H54 (cell line): ENCODE results near the gene CA12.

Experiments used
- DNase-seq: peaks from one replicate; pipeline ENCODE4 v3.0.0; 2011; ENCODE audit warnings: low spot score, mixed read lengths; ENCODE audit not compliant: insufficient read length
- FAIRE-seq: peaks from 3 replicates; lab custom pipeline; 2011; peaks lifted over from hg19 to GRCh38; lab: Jason Lieb, UNC
- POLR2A ChIP-seq: IDR thresholded peaks from 2 replicates; pipeline ENCODE4 v1.6.1; 2011; ENCODE audit warnings: low read depth, mild to moderate bottlenecking, low read length

CA12 gene

DNA sequence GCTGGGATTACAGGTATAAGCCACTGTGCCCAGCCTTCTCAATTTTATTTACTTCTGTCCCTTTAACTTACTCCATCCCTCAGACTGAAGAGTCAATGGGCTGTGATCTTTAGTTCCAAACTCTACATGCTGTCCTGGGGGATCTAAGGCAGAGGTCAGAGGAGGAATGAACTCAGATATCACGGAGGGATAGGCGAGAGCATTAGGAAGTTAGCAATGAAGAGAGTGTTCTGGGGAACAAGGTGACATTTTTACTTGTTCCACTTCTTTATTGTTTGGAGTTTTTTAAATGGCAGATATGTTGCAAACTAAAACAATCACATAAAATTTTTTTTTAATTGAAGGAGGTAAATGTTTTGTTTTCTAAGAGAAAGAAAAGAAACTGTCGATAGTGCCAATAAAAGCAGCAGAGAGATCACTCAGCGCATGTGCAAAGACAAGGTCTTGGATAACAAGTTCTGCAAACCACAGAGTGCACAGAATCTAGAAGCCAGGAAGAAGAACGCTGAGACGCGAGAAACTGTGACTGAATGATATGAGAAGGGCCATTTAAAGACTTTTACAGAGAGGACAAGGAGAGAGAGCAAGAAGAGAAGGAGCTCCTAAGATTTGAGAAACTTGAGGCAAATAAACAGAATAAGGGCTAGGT, 10.8 kb upstream of the CA12 start:
- TF ChIP-seq POLR2A = no peak
- DNase-seq (no peak), FAIRE-seq (no peak)

DNA sequence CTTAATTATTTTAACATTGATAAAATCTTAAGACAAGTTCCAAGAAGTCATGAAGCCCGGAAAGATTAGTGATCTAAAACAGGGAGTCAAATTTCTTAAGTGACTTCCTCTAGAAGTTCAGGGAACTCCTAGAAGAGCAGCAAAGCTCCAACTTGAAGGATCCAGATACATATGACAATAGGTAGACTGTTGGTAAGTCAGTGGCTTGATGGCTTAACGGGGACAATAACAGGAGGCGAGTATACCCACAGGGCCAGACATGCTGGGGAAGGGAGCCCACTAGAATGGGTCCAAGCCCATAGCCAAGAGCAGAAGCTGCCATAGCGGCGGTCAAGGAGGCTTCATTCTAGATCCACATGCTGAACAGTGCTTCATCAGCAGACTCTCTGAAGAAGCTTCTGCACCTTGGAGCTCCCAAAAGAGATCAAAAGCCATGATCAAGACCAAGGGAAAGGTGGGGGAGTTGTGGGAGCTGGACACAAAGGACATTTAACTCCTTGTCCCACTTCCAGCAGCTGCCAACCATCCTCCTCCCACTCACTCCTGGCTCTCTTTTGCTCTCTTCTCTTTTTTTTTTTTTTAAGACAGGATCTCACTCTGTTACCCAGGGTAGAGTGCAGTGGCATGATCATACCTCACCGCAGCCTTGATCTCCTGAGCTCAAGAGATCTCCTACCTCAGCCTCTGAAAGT, 10.2 kb upstream of the CA12 start:
- no peak for DNase-seq
- TF ChIP-seq POLR2A = no peak
- no peak for FAIRE-seq

DNA sequence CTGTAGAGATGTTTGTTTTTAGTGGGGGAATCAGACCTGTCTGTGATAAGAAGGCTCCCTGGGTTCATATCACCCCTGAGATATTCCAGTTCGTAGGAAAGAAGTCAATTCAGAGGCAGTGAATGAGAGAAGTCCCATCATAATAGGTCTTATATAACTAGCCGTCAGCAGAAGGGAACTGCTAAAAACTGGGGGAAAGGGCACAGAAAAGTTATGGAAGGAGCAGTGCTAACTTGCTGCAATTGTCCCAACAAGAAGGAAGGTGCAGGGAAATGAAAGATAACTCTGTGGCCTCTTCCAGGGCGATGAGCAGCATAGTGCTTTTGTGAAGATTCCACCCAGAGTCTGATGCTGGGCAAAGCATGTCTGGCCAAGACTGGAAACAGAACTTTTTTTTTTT, 9.0 kb upstream of the CA12 start:
- DNase-seq (no peak), FAIRE-seq (no peak)
- TF ChIP-seq POLR2A = no peak

DNA sequence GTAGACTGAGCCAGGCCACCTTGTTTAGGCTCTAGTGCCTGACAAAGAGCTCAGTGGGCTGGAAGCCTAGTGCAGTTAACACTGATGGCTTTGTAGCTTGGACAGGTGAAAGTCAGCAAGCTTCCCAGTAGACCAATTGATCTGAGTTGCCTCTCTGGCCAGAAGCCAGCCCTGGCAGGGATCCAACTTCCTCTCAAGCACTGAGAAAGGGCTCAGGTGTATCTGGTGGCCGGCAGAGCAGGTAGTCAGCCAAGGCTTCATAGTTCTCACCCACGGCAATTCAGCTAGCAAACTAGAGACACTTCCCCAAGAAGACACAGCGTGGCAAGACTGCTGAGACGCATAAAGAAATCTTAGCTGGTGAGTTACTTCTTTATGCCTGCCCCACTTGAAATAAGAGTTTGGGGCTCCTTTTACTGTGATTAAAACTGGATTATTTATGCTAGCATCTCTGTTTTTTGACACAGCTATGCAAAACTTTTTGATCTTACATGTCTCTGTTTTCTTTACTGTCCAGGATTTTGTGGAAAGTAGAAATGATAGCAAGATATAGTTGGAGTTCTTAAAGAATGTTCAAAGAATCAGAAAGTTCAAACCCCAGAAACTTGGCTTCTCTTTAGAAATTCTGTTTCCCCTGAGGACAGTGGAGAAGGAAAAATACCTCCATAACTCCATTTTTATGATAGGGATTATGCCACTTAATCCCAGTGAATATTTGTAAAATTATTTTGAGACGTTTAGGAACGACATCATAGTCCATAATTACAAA, 8.4 kb upstream of the CA12 start:
- TF ChIP-seq POLR2A = no peak
- DNase-seq = no peak
- no peak for FAIRE-seq

DNA sequence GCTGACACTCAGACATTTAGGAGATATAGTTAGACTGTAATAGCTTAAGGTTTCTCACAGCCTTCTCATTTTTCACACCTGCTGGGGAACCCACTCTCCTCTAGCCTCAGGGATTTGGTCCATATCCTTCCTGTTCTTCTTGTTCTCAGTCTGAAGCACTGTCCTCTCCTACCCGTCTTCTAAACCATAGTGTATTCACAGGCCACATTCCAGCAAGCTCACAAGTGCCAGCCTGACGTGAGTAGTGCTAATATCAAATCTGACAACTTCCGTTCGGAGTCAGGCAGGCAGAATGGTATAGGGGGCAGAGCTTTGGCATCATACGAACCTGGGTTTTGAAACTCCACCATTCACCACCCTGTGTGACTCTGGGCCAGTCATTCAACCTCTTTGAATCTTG, 6.9 kb upstream of the CA12 start:
- DNase-seq (no peak), FAIRE-seq (no peak)
- no peak for TF ChIP-seq POLR2A

DNA sequence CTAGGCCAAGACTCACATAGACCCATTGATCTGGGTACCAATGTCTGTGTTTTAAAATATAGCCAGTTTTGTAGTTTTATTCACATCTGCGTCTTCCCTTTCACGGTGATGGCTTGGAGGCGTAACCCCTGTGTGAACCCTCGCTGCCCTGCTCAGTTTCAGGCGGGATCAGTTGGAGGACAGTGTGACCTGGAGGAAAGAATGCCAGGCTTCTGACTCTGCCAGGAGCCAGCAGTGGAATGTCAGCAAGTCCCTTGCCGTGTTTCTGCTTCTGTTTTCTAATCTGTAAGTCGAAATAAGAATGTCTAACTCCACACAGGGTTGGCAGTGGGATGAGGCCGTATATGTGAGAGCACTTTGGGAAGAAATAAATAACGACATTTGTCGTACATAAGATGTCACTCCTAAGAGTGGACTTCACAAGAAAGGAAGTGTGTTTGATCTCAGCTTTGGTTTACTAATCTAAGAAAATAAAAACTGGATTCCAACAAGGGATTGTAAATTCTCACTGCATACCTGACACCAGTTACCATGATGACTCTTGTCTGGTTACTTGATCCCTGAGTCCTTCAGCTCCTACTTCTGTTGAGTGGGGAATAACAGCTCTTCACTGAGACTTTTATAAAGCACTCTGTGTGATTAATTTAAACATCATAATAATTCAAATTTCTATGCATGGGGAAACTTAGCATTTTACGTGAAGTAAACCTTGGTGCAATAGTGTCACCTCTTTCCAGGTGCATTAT, 6.3 kb upstream of the CA12 start:
- DNase-seq = no peak
- no peak for FAIRE-seq

DNA sequence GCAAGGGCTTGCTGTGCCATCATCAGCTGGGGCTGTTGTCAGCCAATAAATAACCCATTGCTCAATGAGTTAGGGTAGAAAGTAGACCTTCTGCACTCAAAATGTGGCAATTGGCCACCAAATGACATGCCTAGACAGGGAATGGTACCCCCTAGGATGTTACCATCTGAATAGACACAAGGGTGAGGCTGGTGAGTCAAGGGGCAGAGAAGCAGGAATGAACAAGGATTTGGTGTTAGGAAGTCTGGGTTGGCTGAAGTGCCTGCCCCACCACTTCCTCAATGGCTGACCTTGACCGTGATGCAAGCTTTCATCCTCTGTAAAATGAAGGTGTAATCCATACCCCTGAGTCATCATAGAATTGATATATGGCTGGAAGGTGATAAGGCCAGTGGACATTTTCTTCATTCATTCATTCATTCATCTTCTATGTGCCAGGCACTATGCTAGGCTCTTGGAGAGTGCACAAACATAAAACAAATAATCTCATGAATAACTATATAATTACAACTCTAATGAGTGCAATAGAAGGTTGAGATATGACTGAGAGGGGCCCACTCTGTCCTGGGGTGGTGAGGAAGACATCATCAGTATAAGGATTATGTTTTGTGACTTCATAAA, 4.4 kb upstream of the CA12 start:
- no peak for DNase-seq
- no peak for FAIRE-seq
- no peak for TF ChIP-seq POLR2A

More for the DNA sequence above, 6.3 kb upstream of the CA12 start:
- no peak for TF ChIP-seq POLR2A

DNA sequence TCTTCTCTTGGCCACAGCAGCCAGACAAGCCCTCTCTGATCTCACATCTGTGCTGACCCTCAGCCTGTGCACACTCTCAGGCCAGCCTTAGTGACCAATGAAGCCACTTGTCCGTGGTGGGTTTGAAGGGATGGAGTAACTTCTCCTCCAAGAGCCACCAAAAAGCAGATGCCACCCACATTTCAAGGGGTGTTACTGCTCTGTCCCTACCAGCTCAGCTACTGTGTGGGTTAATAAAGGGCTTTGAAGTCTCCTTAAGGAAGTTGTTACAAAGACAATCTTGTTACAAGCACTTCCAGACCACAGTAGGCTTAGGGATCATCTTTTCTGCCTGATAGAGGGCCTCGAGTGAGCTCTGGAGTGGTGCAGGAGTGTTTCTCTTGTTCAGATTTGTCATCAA, 3.3 kb upstream of the CA12 start:
- no peak for FAIRE-seq

DNA sequence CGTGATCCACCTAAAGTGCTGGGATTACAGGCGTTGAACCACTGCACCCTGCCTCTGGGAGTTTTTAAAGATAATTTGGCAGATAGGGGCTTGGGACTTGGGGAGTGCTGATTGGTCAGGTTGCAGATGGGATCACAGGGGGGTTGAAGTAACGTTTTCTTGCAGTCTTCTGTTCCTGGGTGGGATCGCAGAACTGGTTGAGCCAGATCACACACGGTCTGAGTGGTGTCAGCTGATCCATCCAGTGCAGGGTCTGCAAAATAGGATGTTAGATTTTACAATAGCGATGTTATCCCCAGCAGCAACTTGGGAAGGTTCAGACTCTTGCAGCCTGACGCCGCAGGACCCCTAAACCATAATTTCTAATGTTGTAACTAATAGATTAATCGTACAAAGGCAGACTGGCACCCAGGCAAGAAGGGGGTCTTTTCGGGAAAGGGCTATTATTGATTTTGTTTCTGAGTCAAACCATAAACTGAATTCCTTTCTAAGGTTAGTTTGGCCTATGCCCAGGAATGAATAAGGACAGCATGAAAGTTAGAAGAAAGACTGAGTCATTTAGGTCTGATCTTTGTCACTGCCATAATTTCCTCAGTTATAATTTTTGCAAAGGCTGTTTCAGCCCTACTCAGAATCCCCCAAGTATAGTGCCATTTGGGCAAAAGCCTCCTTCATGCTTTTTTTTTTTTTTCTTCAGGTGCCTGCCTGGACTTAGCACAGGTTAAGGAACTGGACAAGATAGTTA, 1.5 kb upstream of the CA12 start:
- FAIRE-seq = no peak
- no peak for DNase-seq
- no peak for TF ChIP-seq POLR2A

More for the DNA sequence above, 3.3 kb upstream of the CA12 start:
- no peak for DNase-seq
- TF ChIP-seq POLR2A = no peak

DNA sequence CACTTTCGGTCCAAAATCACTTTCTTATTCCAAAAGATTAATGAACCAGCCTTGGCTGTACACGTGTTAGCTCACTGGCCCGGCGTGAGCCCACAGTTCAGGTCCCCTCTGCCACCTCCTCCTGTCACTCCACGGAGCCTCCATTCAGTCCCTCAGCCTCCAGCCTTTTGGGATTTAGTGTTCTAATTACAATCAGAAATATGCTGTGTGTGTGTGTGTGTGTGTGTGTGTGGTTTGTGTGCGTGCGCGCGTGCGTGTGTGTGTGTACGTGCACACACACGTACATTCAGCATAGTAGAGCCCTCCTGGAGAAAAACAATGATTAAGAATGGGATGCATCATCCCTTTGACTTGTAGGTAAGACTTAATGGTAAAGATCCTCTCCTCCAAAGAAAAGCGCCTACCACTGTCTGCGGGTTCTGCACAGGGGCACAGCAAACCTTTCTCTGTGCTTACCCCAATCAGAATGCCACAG, 801 bp downstream of the CA12 start:
- TF ChIP-seq POLR2A = no peak
- FAIRE-seq = no peak
- no peak for DNase-seq

DNA sequence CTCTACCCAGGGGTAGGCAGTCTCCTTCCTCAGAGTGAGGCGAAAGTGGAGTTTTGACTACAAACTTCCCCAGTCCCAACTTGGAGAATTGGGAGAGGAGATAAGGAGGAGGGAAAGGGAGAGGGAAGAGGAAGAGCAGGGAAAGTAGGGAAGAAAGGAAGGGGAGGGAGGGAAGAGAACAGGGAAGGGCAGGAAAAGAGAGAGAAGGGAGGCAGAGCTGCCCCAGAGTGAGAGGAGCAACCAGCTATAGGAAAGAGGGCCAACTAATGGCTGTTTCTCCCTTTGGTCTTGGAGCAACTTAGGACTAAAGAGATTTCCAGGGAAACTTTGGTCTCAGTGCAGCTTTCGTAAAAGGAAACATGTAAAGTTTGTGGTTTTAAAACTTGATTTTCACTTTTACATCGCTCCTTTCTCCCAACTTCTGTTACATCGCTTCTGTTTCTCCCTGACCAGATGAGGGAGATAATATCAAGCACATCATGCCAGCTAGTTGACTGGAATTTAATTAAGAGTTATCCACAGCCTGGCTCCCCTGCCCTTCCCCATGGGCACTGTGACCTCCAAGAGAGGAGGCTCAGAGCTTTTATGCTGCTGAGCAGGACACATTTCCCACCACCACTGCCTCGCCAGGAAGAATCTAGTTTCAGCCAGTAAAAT, 1.4 kb downstream of the CA12 start:
- TF ChIP-seq POLR2A = no peak
- DNase-seq = no peak
- no peak for FAIRE-seq

DNA sequence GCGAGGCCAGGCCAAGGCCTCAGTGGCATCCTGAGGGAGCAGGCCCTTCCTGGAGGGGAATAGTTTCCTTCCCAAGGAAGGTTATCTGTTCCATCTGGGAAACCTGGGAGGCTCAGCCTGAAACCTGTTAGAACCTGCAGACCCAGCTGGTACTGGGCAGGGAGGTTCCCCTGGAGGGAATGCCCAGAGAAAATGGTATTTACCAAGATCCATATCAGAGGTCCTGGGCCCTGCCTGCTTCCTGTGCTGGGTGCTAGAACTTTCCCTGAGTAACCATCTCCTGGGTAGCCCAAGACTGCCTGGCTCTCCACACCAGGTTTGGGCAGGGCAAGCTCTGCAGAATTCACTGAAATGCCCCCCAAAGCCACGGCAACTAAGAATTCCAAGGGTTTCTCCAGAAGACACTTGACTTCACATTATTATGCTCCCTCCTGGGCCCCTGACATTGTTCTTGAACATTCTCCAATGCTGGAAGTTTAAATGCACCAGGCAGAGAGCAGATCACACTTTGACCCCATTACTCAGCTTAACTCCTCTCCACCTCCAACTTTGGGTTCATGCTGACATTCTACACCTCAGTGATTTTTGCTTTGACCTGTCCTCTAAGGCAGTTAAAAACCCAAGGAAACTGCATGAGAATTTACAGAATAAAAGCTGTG, 2.0 kb downstream of the CA12 start:
- no peak for TF ChIP-seq POLR2A
- no peak for DNase-seq
- no peak for FAIRE-seq
